Measurements from ENCODE around the gene MAML2. TPM values are rescaled to one million over a fixed set of nuclear protein-coding genes. Genes with fewer than 3 reads are reported as not detected.

MAML2 gene
- total and polyA plus RNA-seq, 9 of the 15 experiments (the other 6 are each of a cell fraction or from before 2014, with no cell fraction given) = 0.79 to 6.8 (median 4.8) TPM

DNA sequence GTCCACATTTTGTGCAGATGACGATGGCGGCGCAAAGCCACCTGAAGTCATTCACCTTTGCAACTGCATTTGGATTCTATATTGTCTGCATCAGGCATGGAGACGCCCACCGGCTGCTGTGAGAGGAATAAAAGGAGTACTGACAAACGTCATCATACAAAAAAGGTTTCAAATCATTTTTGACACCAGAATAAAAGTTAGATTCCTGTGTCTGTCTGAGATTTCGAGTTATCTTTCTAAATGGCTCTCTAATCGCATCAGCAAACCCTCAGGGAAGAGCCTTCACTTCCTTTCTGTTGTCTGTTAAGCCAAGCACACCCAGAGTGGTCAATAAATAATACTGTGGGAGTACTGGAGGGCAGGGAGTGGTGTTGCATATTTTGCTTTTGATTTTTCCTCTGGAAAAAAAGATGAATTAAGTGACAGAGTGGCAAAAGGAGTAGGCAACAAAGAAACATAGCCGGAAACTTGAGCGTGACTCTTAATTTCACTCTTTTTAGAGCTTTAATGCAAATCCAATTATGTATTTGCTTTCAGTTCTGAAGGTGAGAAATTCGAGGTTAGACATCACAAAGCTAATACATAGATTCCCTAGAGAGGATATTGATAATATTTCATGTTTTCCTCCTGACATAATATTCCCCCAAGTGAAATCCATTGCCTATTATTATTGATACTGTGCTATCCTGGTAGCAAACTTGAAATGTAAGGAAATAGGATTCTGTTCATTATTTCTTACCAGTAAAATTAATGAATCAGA lies 268.3 kb downstream of the MAML2 start (continued):
- no peak for TF ChIP-seq SMARCC2 (IDR thresholded peaks at IDR 0.05; ENCODE audit: low read depth)
- TF ChIP-seq CBFA2T3 (IDR thresholded peaks at IDR 0.05) = peak; percentile 59
- TF ChIP-seq ZNF507 (tag; conservative IDR thresholded peaks at IDR 0.05) = no peak
- TF ChIP-seq MTF1 (CRISPR knock-in tag; IDR thresholded peaks at IDR 0.05; ENCODE audit: borderline replicate concordance) = no peak
- no peak for TF ChIP-seq ZNF311 (CRISPR knock-in tag; IDR thresholded peaks at IDR 0.05)
- TF ChIP-seq SLC30A9 (CRISPR knock-in tag; IDR thresholded peaks at IDR 0.05) = no peak
- TF ChIP-seq TSC22D4 (tag; IDR thresholded peaks at IDR 0.05) = no peak
- TF ChIP-seq POLR2AphosphoS2 (IDR thresholded peaks at IDR 0.05; ENCODE audit: low read length) = no peak
- TF ChIP-seq KDM5B (IDR thresholded peaks at IDR 0.05; ENCODE audit: insufficient replicate concordance, low read depth, low read length) = no peak
- TF ChIP-seq KDM1A (IDR thresholded peaks at IDR 0.05) = 0 out of 4 replicates have a peak, but pooled peaks of 1 of the 2 experiments have one; percentile 42
- peak in 1 of 2 experiments; percentile 71; a peak in 2 of 4 replicates for TF ChIP-seq RCOR1 (IDR thresholded peaks at IDR 0.05; ENCODE audit: borderline replicate concordance in 1 of 2, low read depth in 2 of 2, low read length in 2 of 2)
- TF ChIP-seq SPI1 (IDR thresholded peaks at IDR 0.05; ENCODE audit: borderline replicate concordance, low read depth, low read length) = peak; percentile 11; the same call in 1 of the 2 replicates
- no peak for TF ChIP-seq ZNF551 (CRISPR knock-in tag; IDR thresholded peaks at IDR 0.05)
- no peak for TF ChIP-seq PRMT5 (CRISPR knock-in tag; IDR thresholded peaks at IDR 0.05)
- no peak for TF ChIP-seq SRSF3 (IDR thresholded peaks at IDR 0.05; ENCODE audit: insufficient read depth, low read length)
- TF ChIP-seq ATF1 (CRISPR knock-in tag; IDR thresholded peaks at IDR 0.05) = no peak
- TF ChIP-seq ATF1 (tag; IDR thresholded peaks at IDR 0.05) = no peak
- TF ChIP-seq, protein P1, sequence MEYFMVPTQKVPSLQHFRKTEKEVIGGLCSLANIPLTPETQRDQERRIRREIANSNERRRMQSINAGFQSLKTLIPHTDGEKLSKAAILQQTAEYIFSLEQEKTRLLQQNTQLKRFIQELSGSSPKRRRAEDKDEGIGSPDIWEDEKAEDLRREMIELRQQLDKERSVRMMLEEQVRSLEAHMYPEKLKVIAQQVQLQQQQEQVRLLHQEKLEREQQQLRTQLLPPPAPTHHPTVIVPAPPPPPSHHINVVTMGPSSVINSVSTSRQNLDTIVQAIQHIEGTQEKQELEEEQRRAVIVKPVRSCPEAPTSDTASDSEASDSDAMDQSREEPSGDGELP (CRISPR knock-in tag; IDR thresholded peaks at IDR 0.05; ENCODE audit: borderline replicate concordance) = no peak
- no peak for TF ChIP-seq ZNF217 (CRISPR knock-in tag; IDR thresholded peaks at IDR 0.05)
- no peak for TF ChIP-seq ZNF436 (CRISPR knock-in tag; IDR thresholded peaks at IDR 0.05)
- TF ChIP-seq FOXJ2 (tag; IDR thresholded peaks at IDR 0.05) = no peak
- no peak for TF ChIP-seq SMAD3 (CRISPR knock-in tag; conservative IDR thresholded peaks at IDR 0.05)
- TF ChIP-seq, protein P2, sequence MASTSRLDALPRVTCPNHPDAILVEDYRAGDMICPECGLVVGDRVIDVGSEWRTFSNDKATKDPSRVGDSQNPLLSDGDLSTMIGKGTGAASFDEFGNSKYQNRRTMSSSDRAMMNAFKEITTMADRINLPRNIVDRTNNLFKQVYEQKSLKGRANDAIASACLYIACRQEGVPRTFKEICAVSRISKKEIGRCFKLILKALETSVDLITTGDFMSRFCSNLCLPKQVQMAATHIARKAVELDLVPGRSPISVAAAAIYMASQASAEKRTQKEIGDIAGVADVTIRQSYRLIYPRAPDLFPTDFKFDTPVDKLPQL (IDR thresholded peaks at IDR 0.05; ENCODE audit: extremely low read depth, insufficient read length) = no peak
- no peak for TF ChIP-seq HMG20A (CRISPR knock-in tag; conservative IDR thresholded peaks at IDR 0.05)

All from K562 (cell line).